Stimulated activated CD4-positive, alpha-beta T cell treated with anti-CD3 and anti-CD28 coated beads, Interleukin-12 subunit alpha, Interleukin-12 subunit beta, amount 100 ng/mL, for 4 hours (primary cell): ENCODE measurements around the gene APBB1IP.
"Not testable (repeated sequence)": the region's sequence is repeated elsewhere in the genome, so short reads cannot be mapped to it uniquely, and the experiment has no call there.

Experiments used
- DNase-seq: peaks from one replicate; pipeline ENCODE4 v3.0.0-alpha.2; 2020

APBB1IP gene

GRCh38 chr10:26437637-26438461 is at the start of gene APBB1IP:
TSS of gene APBB1IP (plus strand) at chr10:26438341. CDS start at chr10:26492327, 53,986 bp downstream.
- peak; percentile 36 for DNase-seq

DNA sequence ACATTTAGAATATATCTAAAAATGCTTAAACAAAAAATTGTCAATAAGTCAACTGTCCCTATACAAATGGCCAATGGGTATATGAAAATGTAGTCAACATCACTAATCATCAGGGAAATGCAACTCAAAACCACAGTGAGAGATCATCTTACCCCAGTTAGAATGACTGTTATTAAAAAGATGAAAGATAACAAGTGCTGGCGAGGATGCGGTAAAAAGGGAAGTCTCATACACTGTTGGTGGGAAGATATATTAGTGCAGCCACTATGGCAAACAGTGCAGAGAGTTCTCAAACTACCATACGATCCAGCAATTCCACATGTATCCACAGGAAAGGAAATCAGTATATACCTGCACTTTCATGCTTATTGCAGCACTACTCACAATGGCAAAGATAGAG is 48.6 kb upstream of the APBB1IP start:
- no peak for DNase-seq

GRCh38 chr10:26391701-26392695 is 46.1 kb upstream of the APBB1IP start:
- DNase-seq: no peak

DNA sequence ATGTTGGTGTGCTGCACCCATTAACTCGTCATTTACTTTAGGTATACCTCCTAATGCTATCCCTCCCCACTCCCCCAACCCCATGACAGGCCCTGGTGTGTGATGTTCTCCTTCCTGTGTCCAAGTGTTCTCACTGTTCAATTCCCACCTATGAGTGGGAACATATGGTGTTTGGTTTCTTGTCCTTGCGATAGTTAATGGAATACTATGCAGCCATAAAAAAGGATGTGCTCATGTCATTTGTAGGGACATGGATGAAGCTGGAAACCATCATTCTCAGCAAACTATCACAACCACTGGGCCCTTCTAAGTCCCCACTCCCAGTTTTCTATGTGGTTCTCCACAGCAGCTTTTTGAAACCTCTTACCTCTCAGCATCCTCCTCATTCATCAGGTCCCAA is 39.8 kb upstream of the APBB1IP start:
- not testable (repeated sequence) for DNase-seq

DNA sequence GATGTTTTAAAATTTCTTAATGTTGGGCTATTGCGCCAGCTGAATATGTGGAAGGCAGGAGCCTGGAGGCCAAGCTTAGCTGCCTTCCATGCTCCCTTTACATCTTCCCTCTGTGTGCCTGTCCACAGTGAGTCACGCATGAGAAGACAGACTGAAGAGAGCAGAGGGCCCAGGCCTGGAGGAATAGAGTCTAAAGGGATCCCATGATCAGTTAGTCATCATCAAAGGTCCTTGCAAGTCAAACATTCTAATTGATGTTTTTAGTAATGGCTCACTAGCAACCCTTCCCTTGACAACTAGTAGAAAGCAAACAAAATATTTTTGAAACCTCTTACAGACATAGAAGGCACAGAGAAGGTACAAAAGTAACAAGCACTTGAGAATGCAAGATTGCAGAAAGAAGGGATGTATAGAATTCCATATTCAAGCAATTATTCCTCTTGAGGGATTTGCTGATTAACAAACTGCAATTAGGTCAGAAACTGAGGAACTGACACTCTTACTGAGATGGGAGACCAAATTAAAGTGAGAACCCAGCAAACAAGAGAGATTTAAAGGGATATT is 30.7 kb upstream of the APBB1IP start:
- no peak for DNase-seq

DNA sequence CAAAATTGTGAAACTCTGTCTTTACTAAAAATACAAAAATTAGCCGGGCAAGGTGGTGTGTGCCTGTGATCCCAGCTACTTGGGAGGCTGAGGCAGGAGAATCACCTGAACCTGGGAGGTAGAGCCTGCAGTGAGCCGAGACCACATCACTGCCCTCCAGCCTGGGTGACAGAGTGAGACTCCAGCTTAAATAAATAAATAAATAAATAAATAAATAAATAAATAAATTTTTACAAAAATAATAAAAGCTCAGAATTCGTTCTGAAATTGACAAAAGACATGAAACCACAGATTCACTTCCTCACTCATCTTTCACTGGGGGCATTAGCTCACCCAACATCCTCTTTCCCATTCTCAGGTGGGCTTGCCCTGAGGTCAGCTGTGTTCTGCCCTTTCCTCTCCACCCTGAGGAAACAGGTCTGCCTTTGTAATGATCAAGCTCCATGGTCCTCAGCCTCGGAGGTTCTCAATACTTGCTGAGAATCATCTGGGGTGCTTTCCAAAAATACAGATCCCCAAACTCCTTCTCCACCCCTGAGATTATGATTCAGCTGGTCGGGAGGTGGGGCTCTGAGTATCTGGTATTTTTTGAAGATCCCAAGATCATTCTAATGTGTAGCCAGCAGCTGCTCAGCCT is 29.2 kb upstream of the APBB1IP start:
- no peak for DNase-seq

- DNase-seq: no peak
These were observed 27.8 kb upstream of the APBB1IP start for GRCh38 chr10:26410356-26410755.

- no peak for DNase-seq
These were observed 25.2 kb upstream of the APBB1IP start for GRCh38 chr10:26412932-26413331.

- DNase-seq: no peak
These were observed 24.8 kb upstream of the APBB1IP start for GRCh38 chr10:26413375-26413774.

- DNase-seq: no peak
These were observed 21.0 kb upstream of the APBB1IP start for GRCh38 chr10:26417136-26417535.

- no peak for DNase-seq
These were observed 15.2 kb upstream of the APBB1IP start for GRCh38 chr10:26422977-26423376.

- DNase-seq: no peak
These were observed 14.4 kb upstream of the APBB1IP start for GRCh38 chr10:26423722-26424121.

DNA sequence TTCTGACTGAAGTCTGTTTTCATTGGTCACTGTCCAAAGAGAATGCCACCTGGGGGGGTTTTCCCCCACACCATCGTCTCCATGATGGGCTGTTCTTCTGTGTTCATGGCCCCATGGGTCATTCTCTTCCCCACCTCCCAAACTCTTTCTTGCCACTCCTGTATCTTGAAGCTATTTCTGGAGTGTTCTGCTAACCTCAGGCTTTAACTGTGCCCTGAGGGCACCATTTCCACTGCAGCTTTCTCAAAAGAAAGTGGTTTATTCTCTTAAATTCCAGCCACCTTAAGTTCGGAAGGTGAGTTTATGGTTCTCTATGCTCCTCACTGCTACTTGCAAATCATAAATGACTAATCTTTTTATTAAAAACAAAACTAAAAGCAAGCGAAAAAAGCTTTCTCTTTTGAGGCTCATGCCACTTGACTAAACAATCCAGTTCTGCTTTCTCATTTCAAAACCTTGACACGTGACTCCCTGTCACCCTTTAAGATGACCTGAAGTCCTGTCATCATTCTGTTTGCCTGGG is 7.4 kb upstream of the APBB1IP start:
- DNase-seq: no peak

DNA sequence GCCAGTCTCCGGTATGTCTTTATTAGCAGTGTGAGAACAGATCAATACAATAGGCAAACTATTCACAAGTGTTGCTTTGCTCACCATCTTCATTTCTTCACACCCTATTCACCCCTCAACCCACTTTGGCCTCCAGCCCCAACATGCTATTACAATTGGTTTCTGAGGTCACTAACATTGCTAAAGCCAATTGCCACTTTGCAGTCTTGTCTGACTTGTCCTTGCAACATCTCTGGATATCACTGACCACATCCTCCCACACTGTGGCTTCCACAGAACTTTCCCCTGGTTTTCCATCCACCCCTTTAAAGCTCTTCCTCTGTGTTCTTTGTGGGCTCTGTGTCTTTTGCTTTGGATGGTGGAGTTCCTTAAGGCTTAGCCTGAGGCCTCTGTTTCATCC is 5.2 kb upstream of the APBB1IP start:
- DNase-seq: no peak

GRCh38 chr10:26435852-26436251 is 2.3 kb upstream of the APBB1IP start:
- no peak for DNase-seq

- no peak for DNase-seq
These were observed 1.3 kb upstream of the APBB1IP start for GRCh38 chr10:26436848-26437247.

- DNase-seq: peak; percentile 74
These were observed 597 bp downstream of the APBB1IP start for GRCh38 chr10:26438534-26439341.

GRCh38 chr10:26439406-26440087 is 1.4 kb downstream of the APBB1IP start:
- no peak for DNase-seq

DNA sequence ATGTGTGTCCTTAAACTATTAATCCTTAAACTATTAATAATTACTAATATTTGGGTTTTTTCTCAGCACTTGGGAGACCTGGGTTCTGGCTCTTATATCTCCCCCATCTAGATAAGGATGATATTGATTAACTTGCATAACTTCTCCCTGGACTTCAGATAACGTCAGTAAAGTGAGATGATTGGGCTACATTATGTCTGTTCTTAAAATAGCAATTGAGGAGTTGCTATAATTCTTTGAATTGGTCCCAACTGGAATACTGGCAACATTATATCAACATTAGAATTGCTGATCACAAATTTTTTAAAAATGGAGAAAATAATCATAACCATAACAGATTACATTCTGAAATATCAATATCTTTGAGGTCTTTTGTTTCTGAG is 1.9 kb downstream of the APBB1IP start:
- DNase-seq: no peak

- DNase-seq: no peak
These were observed 3.5 kb downstream of the APBB1IP start for GRCh38 chr10:26441491-26442214.
